HG03378 (cell line): Measurements from ENCODE around the gene FYCO1.
"Not testable (repeated sequence)": the region's sequence is repeated elsewhere in the genome, so short reads cannot be mapped to it uniquely, and the experiment has no call there.

ENCODE experiments used
- ATAC-seq: cut with Tn5 transposase; IDR thresholded peaks from one replicate; pipeline ENCODE4 v1.9.1; 2021; ENCODE audit warnings: mild to moderate bottlenecking, moderate library complexity; ENCODE audit not compliant: unreplicated experiment

The FYCO1 gene

DNA sequence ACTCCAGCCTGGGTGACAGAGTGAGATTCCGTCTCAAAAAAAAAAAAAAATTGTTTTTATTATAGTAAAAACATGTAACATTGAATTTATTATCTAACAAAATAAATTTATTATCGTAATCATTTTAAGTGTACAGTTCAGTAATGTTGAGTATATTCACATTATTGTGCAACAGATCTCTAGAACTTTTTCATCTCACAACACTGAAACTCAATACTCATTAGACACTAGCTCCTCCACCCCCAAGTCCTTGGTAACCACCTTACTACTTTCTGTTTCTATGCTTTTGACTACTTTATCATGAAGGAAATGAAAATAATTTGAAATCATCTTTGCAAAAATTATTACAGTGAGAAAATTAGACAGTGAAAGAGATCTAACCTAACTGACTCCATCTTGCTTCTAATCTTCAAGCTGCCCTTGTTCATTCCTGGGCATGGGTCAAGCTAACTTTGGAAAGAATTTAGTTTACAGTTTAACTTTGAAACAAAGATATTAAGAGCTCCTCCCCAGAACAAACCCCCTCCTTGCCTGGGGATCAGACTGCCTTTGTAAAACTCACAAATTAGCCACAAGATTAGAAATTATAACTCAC lies 15.0 kb upstream of the FYCO1 start:
- no peak for ATAC-seq

DNA sequence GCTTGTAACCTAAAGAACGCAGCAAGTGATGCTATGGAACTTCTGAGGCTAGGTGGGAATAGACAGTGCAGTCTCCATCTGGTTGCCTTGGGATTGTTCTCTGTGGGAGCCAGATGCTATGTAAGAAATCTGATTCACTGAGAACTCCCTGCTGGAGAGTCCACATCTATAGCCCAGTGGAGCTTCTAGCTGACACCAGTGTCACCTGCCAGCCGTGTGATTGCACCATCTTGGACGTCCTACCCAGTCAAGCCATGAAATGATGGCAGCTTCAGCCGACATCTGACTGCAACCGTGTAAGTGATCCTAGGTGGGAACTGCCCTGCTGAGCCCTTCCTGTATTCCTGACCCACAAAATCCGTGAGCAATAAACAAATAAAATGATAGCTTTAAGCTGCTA lies 12.4 kb upstream of the FYCO1 start:
- ATAC-seq, result no peak

GRCh38 chr3:46007280-46007679 lies 11.7 kb upstream of the FYCO1 start:
- no peak for ATAC-seq

GRCh38 chr3:46006238-46007032 lies 10.8 kb upstream of the FYCO1 start:
- ATAC-seq, result no peak

DNA sequence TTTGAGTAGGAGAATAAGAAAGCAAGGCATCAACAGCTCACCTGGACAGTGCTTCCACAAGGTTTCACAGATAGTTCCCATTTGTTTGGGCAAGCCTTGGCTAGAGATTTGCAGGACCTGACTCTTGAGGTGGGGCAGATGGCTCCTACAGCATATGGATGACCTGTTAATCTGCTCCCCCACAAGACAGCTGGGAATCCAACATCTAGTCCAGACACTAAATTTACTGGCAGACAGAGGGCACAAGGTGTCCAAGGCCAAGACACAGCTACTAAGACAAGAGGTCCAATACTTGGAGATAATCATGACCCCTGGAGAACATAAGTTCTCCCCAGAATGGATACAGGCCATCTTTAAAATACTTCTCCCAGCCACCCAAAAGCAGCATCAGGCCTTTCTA lies 8.1 kb upstream of the FYCO1 start:
- ATAC-seq, result not testable (repeated sequence)

- ATAC-seq, result no peak
Observed at GRCh38 chr3:46001178-46001577, 5.6 kb upstream of the FYCO1 start.

- ATAC-seq, result no peak
Observed at GRCh38 chr3:45997942-45998341, 2.3 kb upstream of the FYCO1 start.

DNA sequence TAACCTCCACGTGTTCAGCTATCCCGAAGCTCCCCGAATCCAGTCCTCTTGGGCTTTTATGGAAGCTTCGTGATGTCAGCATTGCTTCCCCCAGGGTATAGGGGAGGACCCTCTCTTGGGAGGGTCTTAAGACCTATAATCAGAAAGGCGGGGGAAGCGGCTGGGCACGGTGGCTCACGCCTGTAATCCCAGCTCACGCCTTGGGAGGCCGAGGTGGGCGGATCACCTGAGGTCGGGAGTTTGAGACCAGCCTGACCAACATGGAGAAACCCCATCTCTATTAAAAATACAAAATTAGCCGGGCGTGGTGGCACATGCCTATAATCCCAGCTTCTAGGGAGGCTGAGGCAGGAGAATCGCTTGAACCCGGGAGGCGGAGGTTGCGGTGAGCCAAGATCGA lies 1.9 kb upstream of the FYCO1 start:
- not testable (repeated sequence) for ATAC-seq

DNA sequence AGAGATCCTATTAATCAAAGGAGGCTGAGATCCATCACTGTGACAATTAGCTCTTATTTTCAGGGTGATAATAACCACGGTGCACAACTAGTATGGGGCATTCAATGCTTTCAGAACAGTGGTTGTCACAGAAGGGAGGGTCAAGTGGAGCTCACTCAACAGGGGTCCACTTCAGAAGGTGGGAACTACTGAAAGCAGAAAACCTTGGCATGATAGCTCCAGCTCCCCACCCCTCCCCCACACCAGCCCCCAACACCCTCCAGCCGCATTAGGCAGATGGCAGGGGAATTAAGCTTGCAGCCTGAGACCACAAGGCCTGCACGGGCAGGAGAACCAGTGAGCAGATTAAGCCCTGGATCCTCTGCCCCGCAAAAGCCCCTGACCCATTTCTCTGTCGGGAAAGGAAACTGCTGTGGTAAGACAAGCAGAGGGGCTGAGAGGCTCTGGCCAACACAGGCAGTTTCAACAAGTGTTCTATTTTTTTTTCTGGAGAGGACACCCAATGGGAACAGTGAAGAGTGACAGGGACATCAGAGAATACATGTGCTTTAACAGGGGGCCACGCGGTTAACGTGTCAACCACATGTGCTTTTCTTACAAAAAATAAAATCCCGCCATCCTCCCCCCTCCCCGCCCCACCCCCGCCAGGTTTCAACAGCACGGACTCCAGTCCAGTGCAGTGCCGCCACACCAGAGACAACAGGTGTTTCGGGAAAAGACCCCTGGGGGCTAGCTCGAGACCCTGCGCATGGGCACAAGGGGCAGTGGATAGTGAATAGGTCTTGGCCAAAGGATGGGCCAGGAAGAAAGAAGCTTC lies 997 bp downstream of the FYCO1 start:
- peak; percentile 27 for ATAC-seq

DNA sequence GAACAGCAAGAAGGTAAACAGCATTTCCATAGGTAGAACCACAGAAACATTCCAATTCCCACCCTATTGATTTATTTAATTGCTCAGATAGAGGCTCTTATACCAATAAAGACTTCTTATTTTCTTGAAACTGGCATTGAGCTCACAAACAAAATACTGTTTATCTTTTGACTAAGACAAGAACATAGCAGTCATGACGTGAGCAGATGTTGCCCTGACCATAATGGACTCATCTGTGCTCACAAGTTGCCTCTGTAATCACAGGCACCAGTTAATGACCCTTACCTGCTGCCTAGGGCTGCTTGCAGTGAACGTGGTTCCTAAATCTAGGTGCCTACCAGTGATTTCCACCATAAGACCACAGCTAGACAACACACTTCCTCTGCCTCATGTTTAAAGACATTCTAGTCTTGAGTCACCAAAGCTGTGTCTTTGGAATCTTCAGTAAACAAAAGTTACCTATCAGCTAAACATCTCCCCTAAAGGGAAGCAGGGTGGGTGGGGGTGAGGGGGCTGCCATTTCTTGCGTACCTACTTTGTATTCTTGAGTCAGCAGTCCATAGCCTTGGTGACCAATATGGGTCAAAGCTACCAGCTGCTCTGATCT lies 2.1 kb downstream of the FYCO1 start:
- ATAC-seq, result no peak

- no peak for ATAC-seq
Observed at GRCh38 chr3:45992821-45993221, 2.8 kb downstream of the FYCO1 start.

DNA sequence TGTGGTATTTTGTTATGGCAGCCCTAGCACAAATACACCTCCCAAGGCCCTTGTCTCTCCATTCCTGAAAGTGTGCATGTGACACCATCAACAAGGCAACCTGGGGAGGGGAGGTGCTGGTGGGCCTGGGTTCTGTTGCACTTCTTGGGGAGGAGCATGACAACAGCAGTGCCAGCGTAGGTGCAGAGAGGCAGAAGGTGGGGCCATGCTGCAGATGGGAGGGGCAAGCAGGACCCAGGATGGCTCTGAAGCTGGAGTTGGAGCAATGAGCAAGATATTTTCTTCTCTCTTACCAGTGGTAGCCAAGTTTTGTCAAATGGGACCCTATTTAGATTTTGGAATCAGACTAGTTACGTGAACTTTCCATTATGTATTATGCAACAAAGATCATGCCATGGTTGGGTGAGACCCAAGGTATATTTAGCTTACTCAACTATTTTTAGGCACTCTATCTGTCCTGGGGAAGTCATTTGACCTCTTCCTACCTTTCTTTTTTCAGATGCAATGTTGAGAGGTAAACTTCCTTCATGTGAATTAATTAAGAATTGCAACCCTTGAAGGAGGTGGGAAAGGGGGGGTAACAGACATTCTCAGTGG lies 3.4 kb downstream of the FYCO1 start:
- ATAC-seq, result no peak

- ATAC-seq, result no peak
Observed at GRCh38 chr3:45991341-45991740, 4.3 kb downstream of the FYCO1 start.

DNA sequence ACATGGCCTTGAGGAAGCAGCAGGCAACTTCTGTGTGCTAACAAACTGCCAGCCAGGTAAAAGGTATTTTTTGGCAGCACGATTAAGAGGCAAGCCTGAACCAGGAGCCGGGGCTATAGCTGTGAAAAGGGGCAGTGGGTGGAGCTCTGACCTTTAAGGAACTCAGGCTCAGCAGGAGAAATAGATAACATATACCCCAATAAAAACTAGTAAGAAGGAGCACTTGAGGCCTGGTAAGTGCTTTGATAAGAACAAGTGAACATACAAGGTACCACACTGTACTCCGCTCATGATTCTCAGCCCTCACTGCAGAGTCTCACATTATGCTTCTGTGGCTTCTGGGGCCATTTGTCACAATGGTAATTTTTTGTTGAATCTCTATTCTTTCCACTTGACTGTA lies 5.4 kb downstream of the FYCO1 start:
- ATAC-seq, result no peak

- no peak for ATAC-seq
Observed at GRCh38 chr3:45988804-45989203, 6.8 kb downstream of the FYCO1 start.

DNA sequence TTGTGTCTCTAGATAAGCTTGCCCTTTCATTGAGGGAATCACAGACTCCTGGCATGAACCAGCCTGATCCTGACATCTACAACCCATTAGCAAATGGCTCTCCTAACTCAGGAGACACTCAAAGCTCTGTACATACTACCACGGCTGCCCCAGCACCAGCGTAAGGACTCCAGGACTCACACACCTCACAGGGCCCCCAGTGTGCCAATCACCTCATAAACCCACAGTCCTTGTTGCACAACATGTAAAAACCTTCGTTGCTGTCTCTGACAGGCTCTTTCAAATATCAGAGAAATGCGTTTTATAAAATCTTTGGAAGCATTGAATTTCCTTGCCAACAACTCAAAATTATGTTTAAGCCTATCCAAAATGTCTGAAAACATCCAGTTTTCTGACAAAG lies 7.3 kb downstream of the FYCO1 start:
- ATAC-seq, result no peak

DNA sequence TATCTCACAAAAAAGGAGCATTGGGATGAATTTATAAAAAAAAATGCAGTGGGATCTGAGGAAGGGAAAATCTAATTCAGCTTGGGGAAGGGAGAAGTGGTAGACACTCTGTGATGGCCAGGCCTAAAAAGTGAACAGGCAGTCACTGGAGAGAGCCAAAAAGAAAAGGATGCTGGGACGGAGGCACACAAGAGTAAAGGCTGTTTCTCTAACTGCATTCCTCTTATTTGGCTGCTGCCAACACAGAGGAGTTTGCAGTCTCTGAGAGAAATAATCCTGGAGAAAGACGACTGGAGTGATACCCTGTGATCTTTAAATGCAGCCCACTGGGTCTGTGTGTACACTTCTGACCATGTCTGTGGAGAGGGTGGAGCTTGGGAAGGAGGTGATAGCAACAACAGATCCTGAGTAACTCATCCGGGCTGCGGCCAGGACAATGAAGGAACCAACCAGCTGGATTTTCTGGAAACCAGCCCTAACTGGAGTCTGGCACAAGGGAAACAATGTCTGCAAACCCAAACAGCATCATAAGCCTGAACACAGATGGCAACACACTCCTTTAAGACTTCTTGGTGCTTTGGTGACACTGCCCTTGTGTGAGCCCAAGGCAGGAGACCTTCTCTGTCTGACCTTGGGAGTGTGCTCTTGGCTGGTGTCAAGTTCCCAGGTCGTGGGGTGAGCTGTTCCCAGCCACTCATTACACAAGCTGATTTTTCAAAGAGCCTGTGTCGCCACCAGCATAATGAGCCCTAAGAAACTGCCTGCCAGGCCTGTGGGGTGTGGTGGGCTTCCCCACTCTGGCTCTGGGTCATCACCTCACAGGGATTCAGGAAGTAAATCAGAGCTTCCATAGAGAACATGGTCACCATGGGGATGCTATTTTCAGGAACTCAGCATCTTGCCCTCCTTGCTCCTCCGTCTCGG lies 8.0 kb downstream of the FYCO1 start:
- no peak for ATAC-seq

- ATAC-seq, result no peak
Observed at GRCh38 chr3:45986303-45986982, 9.2 kb downstream of the FYCO1 start.

- no peak for ATAC-seq
Observed at GRCh38 chr3:45985532-45986302, 9.9 kb downstream of the FYCO1 start.
